GM19395 (cell line): ENCODE results near the gene CST9.
"Not testable (repeated sequence)": the region's sequence is repeated elsewhere in the genome, so short reads cannot be mapped to it uniquely, and the experiment has no call there.

Experiments used
- ATAC-seq: cut with Tn5 transposase; IDR thresholded peaks from one replicate; pipeline ENCODE4 v1.9.1; 2021; ENCODE audit warnings: mild to moderate bottlenecking, moderate library complexity; ENCODE audit not compliant: unreplicated experiment

The CST9 gene

DNA sequence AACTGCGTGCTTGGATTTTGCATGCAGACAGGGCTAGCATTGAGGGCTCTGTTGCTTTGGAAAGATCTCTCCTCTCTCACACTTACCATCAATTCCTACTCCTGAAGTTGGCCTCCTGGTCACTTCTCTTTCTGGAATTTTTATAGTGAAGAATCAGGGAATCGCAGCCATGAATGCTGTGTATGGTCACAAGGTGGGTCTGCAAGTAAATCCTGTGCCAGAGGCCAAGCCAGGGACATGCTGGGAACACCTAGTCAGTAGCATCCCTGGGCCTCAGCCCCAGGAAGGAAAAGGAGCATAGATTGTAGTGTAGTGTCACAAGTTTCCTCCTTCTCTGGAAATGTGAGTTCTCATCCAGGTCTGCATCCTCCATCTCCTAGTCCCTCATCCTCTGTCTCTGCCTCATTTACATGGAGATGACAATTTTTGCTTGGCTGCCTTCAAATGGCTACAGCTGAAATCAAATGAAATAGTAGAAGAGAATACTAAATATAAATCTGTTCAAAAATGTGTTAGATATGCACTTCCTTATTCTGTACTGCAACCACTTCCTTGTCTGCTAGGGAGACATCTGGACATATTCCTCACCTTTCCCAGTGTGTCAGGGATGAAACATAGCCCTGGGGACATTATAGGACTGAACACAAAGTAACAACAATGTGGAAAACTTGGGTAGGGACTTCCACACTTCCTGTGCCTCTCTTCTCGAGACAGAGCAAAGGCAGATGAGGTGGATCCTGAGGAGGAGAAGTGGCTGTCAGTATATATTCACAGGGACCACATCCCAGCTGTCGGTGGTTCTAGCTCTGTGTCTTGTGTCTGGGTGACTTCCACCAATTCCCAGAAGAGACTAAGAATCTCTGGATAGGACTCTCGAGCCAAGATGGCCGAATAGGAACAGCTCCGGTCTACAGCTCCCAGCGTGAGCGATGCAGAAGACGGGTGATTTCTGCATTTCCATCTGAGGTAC, 17.0 kb downstream of the CST9 start:
- no peak for ATAC-seq

DNA sequence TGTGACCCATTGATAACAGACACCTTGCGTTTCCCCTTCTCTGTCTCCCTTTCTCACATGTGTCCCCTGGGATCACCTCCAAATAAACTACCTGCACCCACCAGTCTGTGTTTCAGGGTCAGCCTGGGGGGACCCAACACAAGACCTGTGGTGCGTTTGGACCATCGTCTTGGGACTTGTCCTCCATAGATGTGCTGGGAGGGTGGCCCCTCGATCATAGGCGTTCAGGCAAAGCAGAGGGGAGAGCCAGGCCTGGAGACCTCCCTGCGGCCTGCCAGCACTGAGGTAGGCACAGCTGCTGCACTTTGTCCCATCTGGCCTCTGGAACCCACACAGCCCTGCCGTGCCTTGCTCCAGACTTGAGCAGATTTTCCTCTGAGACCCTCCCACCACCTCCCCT, 18.1 kb downstream of the CST9 start:
- no peak for ATAC-seq

DNA sequence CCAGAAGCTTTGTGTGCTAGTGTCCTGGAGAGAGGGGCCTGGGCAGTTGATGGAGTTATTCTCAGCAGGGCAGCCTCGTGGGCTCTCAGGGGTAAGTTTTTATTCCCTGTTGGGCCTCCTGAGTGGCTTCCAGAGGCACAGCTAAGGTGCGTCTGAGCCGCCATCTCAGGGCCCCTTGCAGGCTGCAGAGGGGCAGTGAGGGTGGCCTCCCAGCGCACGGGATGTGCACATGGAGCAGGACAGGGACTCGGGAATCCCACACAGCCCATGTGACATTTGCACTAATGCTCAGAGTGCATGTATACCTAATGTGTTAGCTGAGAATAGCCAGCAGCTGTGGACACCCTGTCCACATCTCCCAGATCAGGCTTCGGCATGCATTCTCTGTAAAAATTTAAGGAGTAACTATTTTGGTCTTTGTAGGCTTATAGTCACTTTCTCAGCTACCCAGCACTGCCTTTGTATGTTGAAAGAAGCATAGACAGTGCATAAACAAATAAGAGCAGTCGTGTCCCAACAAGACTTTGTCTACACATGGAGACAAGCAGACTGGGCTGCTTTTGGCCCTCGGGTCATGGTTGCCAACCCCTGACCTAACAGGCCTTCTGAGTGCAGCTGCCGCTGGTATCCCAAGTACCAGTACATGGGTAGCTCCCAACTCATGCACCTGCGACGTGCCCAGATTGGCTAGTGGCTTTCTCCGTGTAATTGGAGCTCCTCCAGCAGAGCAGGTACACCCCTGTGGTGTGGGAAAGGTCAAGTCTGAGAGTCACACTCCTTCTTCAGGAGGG, 18.8 kb downstream of the CST9 start:
- ATAC-seq, result no peak

DNA sequence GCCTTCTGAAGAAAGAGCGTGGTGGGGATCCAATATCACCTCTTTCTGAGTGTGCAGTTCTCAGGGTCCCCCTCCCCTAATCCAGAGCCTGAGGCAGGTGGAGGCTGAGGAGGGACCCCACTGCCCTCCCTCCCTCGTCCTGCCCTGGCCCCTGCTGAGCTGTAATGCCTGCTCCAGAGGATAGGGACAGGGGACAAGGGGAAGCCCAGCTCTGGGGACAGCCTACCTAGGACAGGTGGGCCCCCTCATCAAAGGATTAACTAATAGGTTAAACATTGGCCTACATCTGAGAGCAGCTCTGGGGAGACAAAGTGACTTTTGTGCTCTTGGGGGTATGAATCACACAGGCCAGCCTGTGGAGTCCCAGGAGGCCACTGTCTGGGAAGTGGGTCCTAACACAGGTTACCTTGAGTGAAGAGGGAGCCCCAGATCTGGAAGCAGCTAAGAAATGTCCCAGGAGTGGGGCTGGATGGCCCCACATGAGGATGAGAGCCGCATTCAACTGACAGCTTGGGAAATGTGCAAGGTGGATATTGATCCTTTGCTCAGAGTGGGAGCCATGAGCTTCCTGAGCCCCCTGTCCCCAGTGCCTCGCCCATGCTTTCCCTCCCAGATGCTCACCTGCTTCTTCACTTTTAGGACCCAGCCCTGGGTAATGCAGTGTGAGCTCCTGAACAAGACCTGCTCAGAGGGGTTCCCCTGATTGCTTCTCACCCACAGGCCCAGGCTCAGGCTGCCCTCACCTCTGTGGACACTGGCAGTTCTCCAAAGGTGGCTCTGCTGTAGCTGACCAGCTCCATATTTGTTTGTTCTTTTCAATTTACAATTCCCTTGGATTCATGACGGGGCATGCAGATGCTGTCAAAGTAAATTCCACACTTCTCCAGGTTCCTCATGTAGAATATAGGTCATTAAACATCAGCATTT, 19.6 kb downstream of the CST9 start:
- ATAC-seq, result no peak

DNA sequence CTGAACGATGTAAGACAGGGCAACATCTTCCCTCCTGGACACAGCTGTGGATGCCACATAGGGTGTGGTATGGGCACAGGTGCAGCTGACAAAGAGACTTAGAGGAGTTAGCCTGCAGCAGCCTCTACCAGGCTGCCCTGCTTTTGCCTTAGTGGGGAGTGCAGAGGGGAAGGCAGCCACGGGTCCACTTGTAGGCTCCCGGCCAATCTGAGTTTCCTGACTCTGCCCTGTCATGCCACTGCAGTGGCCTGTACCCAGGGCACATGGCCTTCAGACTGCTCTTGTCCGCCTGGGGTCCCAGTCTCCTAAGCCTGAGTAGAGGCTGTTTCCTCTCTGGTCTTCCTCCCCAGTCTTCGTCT, 20.3 kb downstream of the CST9 start:
- no peak for ATAC-seq

DNA sequence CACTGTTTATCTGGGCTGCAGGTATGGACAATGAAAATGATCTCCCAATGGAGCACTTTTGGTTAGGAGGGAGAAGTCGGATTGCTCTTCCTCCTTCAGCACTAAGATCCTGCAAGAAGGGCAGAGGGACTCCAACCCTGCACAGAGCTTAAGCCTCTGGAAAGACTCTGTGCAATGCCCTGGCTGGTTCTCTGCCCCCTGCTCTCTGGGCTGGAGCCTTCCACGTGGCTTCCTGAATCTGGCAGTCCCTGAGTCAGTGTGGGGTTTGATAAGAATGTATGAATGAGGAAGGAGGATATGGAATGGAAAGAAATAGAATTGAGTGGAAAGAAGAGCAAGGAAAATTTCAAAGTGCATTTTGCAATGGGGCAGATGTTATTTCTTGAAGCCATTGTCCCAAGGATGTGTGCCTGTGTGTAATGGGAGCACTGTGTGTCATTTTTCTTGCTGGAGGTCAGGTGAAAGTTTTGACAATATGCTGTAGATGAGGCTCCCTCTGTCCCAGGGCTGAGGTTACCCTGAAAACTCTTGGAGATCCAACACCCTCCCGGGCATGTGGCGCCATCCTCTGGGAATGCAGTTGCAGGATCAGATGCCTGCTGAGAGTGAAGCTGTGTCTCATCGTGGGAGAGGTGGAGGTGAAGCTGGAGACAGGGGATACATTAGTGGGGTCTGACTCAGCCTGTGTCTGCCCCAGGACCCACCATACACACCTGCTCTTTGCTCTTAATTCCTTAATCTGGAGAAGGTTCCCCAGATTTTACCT, 21.1 kb downstream of the CST9 start:
- no peak for ATAC-seq

DNA sequence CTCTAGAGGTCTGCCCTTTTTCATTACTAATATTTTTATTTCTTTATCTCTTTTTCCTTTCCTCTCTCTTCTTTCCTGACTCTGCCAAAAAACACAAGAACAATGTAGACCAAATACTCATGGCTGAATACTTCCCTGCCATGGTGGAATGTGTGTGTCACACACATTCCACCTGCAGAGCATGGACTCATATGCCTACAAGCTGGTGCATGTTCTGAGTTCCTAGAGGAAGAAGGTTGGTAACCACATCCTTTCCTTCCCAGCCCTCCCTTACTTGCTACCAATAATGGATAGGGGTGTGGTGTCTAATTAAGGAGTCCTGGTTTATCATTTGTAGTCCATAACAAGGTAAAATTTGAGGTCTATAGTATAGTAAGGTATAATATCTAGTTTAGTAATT, 22.2 kb downstream of the CST9 start:
- no peak for ATAC-seq

DNA sequence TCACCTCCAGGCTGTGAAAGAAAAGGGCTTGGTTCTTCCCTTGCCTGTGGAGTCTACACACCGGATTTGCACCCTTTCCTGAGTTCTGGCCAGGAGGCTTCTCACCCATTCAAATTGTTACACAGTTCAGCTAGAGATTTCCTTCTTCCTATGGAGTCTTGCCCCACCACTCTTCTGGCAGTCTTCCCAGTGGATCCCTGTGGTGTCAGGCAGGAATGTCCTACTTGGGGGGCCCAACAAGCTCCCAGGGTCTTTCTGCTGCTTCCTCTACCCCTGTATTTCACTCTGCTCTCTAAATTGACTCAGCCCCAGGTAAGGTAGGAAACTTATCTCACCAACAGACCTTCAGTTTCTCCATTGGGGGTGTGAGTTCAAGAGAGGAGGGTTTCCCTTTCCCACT, 23.4 kb downstream of the CST9 start:
- ATAC-seq, result no peak

DNA sequence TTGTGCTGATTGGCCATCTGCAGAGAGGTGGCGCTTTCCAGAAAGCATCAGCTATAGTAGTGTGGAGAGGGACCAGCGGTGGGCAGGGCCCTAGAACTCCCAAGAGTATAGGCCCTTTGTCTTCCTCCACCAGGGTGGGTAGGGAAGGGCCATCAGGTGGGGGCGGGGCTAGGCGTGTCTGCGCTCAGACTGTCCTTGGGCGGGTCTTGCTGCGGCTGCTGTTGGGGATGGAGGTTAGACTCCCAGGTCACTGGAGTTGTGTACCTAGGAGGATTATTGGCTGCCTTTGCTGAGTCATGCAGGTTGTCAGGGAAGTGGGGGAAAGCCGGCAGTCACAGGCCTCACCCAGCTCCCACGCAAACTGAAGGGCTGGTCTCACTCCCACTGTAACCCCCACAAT, 23.9 kb downstream of the CST9 start:
- not testable (repeated sequence) for ATAC-seq

DNA sequence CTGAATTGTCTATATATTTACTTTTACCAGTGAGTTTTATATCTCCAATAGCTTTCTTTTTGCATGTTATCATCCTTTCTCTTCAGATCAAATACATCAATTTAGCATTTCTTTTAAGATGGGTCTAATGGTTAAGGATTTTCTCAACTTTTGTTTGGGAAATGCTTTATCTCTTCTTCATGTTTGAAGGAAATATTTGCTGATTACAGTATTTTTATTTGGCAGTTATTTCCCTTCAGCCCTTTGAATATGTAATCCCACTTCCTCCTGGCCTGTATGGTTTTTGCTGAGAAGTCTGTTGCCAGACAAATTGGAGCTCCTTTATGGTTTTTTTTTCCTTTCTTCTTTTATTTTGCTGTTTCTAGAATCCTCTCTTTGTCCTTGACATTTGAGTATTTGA, 30.7 kb downstream of the CST9 start:
- ATAC-seq, result no peak

DNA sequence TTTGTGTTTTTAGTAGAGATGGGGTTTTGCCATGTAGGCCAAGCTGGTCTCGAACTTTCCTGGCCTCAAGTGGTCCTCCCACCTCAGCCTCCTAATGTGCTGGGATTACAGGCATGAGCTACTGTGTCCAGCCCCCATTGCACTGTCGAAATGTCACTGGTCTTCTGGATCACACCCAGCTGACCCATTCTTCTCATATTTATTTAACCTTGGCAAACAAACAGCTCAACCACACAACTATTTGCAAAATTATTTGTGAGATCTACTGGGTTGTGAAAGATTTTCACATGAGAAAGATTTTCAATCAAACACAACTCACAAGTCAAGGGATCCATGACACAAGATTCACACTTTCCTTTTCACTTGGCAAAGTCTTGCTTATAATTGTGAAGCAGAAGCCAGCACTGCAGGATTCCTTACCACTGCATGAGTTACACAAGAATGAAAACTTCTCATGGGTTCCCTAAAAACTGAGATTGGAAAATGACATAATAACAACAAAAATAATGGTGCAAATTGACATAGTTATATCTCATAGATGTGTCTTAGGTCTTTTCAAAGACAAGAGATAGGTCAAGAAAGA, 35.4 kb downstream of the CST9 start:
- ATAC-seq, result no peak

DNA sequence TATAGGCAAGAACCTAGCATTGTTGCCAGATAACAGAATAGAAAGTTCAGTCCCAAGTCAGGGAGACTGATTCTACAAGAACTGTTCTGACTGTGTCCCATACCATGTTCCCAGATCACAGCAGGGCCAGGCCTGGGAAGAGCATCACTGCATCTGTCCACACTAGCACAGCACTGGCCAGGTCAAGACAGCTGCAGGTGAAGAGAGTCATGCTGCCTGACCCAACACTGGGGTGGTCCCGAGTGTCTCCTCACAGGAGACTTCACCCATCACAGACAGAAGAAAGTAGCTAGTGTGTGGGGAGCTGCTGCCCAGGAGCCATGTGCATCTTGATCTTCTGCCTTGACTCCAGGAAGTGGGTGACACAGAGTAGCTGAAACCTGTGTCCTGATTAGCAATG, 36.1 kb downstream of the CST9 start:
- ATAC-seq, result no peak

DNA sequence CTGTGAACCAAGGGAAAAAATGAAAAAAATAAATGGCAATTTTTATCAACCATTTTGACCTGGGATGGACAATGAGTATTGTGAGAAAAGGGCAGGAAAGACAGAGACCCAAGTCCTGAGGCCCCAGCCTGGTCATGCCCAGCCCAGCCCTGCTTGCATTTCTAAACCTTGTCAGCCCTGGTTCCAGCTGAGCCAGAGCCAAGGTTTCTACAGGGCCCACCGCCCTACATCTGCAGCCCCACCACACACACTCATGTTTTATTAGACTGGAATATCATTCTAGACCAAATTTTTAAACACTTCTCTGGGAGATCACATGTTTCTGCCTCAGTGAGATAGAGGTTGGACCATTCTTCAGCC, 36.8 kb downstream of the CST9 start:
- no peak for ATAC-seq

DNA sequence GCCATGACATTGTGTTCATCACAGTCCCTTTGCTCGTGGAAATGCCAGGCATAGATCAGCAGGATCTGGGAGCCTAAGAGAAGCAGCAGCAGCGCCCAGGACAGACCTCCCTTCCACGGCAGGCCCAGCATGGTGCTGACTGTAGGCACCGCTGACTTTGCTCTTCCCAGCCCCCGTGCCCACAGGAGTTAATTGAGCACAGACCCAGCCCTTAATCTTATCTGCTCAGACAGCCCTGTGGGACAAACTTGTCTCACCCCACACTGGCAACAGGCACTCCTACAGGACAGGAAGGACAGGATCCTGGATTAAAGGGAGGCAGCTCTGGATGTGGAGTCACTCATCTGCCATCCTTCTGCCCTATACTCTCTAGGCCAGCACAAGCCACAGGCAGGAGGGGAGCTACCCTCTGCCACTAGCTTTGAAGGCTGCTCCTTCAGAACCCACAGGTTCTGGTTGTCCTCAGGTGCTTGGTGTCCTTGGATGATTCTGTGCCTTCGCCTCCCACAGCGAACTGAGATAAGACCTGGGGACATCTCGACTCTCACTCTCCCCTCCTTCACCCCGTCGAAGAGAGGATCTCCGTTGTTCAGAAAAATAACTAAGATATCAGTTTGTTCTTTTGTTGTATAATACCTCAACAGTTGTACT, 37.3 kb downstream of the CST9 start, which contains the start of gene CST9L:
Gene CST9L, minus strand, starts transcription at position 165 of the 651 bp plus-strand sequence. Its CDS starts 34 bp downstream, at position 131.
- no peak for ATAC-seq

DNA sequence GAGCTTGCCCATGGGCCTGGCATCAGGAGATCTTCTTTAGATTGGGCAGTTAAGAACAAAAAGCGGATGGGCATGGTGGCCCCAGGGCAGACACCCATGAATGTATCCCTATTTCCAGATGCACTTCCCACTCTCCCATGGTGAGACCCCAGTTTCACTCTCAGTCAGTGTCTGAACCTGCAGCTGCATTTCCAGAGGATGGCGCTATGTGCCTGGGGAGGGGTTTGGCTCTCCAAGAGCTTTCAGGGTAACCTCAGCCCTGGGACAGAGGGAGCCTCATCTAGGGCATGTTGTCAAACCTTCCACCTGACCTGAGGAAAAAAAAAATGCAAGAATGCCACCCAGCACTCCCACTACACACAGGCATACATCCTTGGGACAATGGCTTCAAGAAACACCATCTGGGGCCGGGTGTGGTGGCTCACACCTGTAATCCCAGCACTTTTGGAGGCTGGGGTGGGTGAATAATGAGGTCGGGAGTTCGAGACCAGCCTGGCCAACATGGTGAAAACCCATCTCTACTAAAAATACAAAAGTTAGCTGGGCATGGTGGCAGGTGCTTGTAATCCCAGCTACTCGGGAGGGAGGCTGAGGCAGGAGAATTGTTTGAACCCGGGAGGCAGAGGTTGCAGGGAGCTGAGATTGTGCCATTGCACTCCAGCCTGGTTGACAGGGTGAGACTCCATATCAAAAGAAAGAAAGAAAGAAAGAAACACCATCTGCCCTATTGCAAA, 39.4 kb downstream of the CST9 start:
- ATAC-seq, result no peak

DNA sequence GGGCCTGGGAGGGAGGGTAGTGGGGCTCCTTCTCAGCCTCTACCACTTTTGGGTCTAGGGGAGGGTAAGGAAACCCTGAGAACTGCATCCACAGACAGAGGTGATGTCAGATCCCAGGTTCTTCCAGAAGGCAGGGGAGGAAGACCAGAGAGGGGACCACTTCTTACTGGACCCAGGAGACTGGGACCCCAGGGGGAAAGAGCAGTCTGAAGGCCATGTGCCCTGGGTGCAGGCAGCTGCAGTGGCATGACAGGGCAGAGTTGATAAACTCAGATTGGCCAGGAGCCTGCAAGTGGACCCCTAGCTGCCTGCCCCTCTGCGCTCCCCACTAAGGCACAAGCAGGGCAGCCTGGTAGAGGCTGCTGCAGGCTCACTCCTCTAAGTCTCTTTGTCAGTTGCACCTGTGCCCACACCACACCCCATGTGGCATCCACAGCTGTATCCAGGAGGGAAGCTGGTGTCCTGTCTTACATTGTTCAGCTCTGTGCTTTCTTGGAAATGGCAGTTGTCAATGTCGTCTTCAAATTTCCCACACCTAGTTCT, 40.1 kb downstream of the CST9 start:
- ATAC-seq, result no peak

DNA sequence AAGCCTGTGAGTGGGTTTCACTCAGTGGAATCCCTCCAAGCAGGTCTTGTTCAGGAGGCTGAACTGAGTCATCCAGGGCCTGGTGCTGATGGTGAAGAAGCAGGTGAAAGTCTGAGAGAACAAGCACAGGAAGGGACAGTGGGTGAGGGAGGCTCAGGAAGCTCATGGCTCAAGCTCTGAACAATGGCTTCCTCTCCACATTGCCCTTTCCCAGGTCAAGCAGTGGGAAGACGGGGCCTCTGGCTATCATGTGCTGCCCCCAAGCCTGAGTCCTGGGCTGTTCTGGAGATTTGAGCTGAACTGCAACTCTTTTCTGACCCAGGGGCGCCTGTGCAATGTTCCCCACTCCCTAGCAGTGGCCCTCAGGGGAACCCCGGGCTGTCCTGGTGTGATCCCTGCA, 40.8 kb downstream of the CST9 start:
- no peak for ATAC-seq

DNA sequence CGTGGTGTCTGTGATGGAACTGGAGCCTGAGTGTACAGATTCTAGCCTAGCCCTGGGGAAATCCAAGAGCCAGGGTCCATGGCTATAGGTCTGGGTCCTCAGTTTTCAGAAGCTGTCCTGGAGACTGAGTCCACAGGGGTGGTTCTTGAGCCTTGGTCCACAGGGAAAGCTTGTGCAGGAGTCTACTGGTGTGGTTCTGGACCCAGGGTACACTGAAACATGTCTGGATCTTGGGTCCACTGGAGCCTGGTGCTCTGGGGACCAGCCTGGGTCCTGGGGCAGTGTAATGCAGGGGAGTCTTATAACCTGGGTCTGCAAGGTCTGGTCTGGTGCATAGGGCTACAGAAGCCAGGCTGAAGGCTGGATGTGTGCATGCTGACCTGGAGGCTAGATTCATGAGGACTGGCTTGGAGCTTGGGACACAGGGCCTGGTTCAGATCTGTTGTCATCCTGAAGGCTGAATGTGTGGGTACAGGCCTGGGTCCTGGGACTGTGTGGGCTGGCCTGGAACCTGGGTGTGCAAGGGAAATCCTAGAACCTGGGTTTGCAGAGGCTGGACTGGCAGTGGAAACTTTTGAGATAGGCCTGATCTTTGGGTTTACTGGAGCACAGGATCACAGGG, 42.9 kb downstream of the CST9 start:
- no peak for ATAC-seq
